ENCODE data around the gene MIPEP. TPM values are rescaled to one million over a fixed set of nuclear protein-coding genes. Genes with fewer than 3 reads are reported as not detected.
A peak's percentile ranks its signal among the peaks of the same experiment; 100 is the strongest.

The MIPEP gene
- total RNA-seq, 2 donors from 2014 or later = 46.0 to 64.6 TPM

DNA sequence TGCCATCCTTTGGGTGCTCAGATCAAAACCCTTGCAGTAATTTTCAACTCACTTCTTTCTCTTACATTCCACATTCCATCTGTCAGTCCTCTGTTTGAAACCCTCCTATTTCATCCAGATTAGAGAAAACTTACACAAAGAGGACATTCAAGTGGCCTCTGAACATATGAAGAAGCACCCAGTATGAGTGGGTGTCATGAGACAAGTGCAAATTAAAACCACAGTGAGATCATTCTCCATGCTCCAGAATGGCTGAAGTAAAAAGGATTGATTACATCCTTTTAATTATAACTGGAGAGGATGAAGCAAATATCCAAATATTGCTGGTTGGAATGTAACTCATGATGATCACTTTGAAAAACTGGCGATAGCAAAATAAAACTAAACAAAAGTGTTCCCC, 96.5 kb downstream of the MIPEP start:
- intact Hi-C loops (cut with DNase I) = no loop called here
- no peak for DNase-seq
- no peak for ATAC-seq

DNA sequence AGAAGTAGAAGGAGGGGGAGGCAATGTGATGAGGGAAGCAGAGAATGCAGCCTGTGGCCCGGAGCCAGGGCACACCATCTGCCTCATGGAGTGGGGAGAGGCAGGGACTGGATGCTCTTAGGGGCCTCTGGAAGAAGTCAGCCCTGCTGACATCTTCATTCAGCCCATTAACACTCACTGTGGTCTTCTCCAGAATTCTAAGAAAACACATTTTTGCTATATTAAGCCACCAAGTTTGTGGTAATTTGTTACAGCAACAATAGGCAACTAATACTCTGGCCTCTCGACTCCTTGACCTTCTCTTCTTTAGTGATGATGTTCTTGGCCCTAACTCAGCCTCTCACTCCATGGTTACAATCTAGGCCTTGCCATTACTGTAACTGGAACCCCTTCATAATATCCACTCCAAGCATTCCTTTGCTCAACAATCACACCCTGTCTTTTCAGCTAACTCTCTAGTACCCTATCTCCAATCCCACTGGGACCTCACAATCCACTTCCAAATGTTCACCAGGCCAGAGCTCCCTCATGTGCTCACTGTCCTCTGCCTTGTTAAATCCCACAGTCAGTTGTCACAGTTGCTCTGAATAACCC, 98.5 kb downstream of the MIPEP start:
- intact Hi-C loops (cut with DNase I) = no loop called here
- ATAC-seq (peak; percentile 55 to 61), DNase-seq (no peak)

DNA sequence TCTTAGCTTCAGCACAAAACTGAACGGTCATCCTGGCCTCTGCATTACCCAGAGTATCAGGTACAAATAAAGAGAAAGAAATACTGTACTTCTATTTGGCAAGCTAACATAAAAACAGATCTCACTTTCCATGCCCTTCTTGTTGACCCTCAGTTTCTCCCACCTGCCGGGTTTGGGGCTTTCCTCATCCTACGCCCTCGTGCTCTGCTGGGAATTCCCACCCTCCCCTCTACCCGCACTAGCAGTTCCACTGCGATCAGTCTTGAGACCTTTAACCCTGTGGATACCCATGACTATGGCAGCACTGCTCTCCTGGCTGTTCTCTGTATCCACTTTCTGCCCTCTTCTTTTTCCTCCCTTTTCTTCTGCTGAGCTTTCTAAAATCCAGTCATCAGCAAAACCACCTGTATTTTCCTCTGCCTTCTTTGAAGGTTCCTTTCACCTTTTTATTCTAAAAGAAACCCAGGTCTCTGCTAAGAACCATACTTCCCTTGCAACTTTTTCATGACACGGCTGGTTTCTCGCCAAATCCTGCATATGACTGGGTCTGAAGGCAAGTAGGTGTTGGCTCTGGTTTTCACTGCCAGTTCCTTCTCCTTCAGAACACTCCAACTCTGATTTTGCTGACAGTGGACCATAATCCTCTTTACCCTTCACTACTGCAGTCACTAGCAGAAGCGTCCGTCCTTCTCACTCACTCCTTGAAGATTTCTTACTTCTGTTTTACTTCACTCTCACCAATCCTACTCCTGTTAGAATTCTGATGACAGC, 99.4 kb downstream of the MIPEP start:
- no peak for DNase-seq
- peak; percentile 50 to 51 for ATAC-seq
- intact Hi-C loops (cut with DNase I) = no loop called here

- intact Hi-C loops (cut with DNase I) = no loop called here
- ATAC-seq (no peak), DNase-seq (no peak)
Measured at GRCh38 chr13:23788459-23788858, 100.7 kb downstream of the MIPEP start.

DNA sequence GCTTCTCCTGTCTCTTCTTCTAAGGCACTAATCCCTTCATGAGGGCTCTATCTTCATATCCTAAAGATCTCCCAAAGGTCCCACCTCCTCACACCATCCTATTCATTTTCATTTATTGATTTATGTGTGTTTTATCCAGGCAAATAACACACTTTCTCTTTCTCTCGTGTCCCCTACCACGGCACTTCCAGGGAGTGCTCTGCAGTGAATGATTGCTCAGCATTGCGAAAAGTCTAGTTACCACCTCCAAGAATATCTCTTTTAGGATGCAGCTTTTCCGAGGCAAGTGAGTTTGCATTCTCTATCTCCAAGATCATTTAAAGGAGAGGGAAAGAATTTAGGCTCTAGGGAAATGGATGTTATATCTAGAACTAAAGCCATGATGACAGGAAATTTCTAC, 101.7 kb downstream of the MIPEP start:
- intact Hi-C loops (cut with DNase I) = no loop called here
- DNase-seq (no peak), ATAC-seq (no peak)

DNA sequence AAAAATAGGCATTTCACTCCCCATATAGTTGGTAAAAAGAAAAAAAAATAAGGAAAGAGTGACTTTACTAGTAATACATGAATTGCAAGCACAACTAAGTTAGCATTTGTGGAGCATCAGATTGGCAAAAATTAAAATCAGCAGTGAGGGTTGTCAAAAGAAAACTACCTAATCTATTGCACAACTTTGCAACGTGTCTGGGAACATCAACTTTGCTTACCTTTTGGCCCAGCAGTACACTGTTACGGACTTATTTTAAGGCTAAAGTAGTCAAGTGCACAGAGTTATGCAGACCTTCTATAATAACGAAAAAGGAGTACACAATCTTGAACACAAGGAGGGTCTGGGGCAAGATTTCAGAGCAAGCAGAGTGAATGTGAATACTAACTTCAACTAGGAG, 102.6 kb downstream of the MIPEP start:
- ATAC-seq (no peak), DNase-seq (no peak)
- intact Hi-C loops (cut with DNase I) = no loop called here

DNA sequence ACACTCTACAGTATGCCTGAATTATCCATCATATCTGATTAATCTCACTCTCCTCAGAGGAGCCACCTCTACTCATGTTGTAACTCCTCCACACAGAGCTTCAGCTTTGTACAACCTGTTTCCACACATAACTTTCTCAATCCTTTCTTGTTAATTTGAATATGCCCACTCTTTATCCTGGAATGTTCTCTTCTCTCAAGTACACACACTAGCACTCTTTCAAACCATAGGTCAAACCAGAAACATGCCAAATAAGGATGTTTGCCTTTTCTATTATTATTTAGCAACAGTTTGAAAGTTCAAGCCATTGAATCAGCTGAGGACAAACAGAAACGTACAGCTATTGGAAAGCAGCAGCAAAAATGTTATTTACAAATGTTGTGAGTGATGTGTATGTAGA, 110.3 kb downstream of the MIPEP start:
- intact Hi-C loops (cut with DNase I) = no loop called here
- DNase-seq (no peak), ATAC-seq (no peak)

GRCh38 chr13:23778002-23778652, 111.1 kb downstream of the MIPEP start:
- intact Hi-C loops (cut with DNase I) = no loop called here
- DNase-seq (no peak), ATAC-seq (no peak)

- intact Hi-C loops (cut with DNase I) = no loop called here
- ATAC-seq (peak in 1 of 2 donors; percentile 43), DNase-seq (no peak)
Measured at GRCh38 chr13:23777575-23777870, 111.7 kb downstream of the MIPEP start.

GRCh38 chr13:23776698-23777574, 112.3 kb downstream of the MIPEP start:
- intact Hi-C loops (cut with DNase I) = no loop called here
- ATAC-seq (peak in 1 of 2 donors; percentile 38), DNase-seq (no peak)

DNA sequence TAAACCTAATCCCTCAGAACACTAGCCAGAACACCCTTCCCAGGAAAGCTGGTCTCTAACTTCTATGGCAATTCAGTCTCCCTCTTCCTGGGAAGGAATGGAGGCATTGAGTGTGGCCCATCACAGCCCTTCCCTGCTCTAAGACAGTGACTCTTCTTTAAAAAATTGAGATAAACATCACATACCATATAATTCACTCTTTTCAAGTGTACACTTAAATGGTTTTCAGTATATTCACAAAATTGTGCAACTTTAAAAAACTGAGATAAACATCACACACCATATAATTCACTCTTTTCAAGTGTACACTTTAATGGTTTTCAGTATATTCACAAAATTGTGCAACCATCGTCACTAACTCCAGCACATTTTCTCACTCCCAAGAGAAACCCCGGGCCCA, 116.5 kb downstream of the MIPEP start:
- intact Hi-C loops (cut with DNase I) = no loop called here
- DNase-seq (no peak), ATAC-seq (no peak)

GRCh38 chr13:23771956-23772355, 117.2 kb downstream of the MIPEP start:
- intact Hi-C loops (cut with DNase I) = no loop called here
- peak in 1 of 2 donors; percentile 17 for ATAC-seq
- no peak for DNase-seq

DNA sequence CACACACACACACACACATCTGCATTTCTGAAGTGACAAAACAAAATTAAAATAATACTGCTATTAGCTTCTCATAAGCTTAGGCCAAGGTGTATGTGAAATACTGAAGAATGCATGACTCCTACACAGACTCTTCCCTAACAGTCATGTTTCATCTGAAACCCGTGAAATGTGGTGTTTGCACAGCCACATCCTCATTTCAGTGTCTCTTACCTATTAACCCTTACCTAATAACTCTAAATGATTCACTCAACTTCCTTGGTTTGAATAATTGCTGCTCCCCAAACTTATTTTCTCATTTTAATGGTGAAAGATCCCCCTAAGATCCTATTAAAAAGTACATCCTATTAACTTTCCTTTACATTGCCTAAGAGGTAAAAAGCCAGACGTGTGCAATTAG, 117.6 kb downstream of the MIPEP start:
- no peak for DNase-seq
- intact Hi-C loops (cut with DNase I) = no loop called here
- peak in 1 of 2 donors; percentile 74 for ATAC-seq

DNA sequence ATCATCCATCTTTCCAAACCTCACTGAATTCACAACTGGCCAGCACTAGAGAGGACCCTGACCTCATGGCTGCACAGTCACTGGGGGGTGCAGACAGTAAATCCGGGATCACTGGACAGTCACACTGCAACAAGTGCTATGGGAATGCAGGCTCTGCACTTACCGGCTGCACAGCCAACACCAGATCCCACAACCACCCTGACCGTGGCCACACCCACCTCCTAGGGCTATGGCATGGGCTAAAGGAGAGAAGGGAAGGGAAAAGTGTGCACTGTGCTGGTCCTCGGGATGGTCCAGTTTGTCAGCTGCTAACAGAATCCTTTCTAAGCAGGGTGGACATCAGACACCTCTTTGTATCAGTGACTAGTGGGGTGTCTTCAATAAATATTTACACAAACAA, 118.2 kb downstream of the MIPEP start:
- ATAC-seq (no peak), DNase-seq (no peak)
- intact Hi-C loops (cut with DNase I) = no loop called here

DNA sequence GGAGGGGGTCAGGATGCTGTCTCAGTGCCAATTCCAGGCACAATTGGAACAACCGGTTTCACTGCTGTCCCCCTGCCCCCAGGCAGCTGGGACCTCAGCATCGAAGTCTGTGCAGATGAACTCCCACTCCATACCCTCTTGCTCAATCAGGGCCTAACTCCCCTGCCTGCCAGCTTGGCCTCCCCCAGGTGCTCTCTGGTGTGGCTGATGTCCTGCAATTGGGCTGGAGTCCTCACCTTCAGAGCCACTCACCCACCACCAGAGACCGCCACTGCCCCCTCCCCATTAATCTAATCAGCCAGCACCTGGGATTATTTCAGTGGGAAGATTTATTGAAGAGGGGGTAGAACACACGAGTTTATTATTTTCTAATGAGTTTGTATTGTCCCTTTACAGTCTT, 118.8 kb downstream of the MIPEP start:
- DNase-seq = no peak
- ATAC-seq = no peak
- intact Hi-C loops (cut with DNase I) = no loop called here

- intact Hi-C loops (cut with DNase I) = no loop called here
- ATAC-seq (no peak), DNase-seq (no peak)
Measured at GRCh38 chr13:23769401-23769800, 119.8 kb downstream of the MIPEP start.

GRCh38 chr13:23767838-23768237, 121.4 kb downstream of the MIPEP start:
- DNase-seq (no peak), ATAC-seq (no peak)
- intact Hi-C loops (cut with DNase I) = no loop called here

DNA sequence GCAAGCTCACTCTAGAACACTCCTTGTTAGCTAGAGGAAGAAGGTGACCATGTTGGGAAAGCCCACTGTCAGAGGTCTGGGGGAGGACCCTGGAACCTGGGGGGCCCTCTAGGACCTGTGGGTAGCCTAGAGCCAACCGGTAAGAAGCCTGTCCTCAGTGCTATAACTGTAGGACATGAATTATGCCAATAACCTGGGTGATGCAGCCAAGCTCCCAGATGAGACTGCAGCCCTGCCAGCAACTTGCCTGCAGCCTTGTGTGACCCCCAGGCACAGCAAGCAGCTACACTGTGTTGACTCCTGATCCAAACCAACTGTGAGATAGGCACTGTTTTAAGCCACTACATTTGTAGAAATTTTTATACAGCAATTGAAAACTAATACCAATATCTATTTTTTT, 122.3 kb downstream of the MIPEP start:
- peak in 1 of 2 donors; percentile 12 for ATAC-seq
- intact Hi-C loops (cut with DNase I) = no loop called here
- no peak for DNase-seq

DNA sequence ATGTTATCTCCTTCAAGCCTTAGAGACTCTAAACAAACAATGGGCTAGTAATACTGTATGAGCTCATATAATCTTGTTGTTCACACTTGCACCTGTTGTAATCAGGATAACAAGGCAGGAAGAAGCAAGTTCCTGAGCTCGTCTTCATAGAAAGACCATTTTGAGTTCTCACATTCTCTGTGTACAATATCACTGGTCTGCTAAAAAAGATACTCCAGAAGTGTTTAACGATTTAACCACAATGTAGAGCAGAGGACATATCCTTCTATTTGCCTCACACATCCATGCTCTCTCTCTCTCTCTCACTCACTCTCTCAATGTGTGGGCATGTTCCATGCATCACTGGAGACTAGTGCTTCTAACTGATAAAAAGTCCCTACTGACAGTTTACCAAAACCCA, 122.9 kb downstream of the MIPEP start:
- intact Hi-C loops (cut with DNase I) = no loop called here
- ATAC-seq = peak in 1 of 2 donors; percentile 17
- no peak for DNase-seq

GRCh38 chr13:23765531-23765930, 123.7 kb downstream of the MIPEP start:
- DNase-seq = no peak
- ATAC-seq = no peak
- intact Hi-C loops (cut with DNase I) = no loop called here

All from left cardiac atrium (tissue), 4 donors.